Measurements from ENCODE around the gene CCNG1. TPM values are rescaled to one million over a fixed set of nuclear protein-coding genes. Genes with fewer than 3 reads are reported as not detected.

The CCNG1 gene
- polyA plus RNA-seq, 1 donor from 2014 or later, result 106 TPM

DNA sequence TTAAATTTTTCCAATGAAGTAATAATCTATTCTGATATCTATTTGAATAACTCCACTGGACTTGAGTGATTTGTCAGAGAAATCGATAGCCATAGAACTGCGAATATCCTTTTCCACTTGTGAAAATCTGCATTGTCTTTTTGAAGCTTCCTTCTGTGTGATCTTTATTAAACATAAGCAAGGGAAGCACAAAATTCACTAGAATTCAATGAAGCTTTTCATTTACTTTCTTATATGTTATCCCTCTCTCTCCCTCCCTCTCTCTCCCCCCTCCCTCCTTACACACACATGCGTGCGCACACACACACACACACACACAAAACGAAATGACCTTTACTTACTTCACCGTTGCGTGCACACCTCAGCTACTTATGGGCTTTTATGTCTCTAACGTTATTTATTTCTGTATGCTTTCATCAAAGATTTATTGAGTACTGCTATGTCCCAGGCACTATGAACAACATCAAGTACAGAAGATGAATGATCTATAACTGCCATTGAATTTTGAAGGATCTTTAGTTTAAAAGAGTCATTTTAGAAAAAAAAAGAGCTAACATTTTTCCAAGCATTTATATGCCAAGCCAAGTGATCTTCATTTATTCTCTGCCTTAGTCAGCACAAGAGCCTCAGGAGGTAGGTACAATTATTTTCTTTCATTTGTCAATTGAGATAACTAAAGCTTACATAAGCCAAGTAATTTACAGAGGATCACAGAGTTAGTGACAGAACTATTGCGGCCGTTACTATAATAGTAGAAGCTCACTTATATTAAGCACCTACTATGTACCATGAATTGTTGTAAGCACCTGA, 32.8 kb upstream of the CCNG1 start:
- no peak overlapping the region for H3K4me2 ChIP-seq (ENCODE audit: low read length)
- H3K27me3 ChIP-seq (ENCODE audit: insufficient read depth, low read depth, low read length), result no peaks in the 10 kb centered on the region
- H3K9me2 ChIP-seq (ENCODE audit: insufficient read depth, low read length), result no peaks in the 10 kb centered on the region
- H3K9ac ChIP-seq (ENCODE audit: low read length), result no peak overlapping the region
- no peak overlapping the region for H3K4me3 ChIP-seq (ENCODE audit: low read length)
- no peaks in the 10 kb centered on the region for H4K20me1 ChIP-seq (ENCODE audit: insufficient read depth)
- no peak overlapping the region for H3K27ac ChIP-seq (ENCODE audit: low read length)
- no peaks in the 10 kb centered on the region for H3F3A ChIP-seq (ENCODE audit: insufficient read depth, low read length, poor library complexity, severe bottlenecking)
- TF ChIP-seq, protein P1, sequence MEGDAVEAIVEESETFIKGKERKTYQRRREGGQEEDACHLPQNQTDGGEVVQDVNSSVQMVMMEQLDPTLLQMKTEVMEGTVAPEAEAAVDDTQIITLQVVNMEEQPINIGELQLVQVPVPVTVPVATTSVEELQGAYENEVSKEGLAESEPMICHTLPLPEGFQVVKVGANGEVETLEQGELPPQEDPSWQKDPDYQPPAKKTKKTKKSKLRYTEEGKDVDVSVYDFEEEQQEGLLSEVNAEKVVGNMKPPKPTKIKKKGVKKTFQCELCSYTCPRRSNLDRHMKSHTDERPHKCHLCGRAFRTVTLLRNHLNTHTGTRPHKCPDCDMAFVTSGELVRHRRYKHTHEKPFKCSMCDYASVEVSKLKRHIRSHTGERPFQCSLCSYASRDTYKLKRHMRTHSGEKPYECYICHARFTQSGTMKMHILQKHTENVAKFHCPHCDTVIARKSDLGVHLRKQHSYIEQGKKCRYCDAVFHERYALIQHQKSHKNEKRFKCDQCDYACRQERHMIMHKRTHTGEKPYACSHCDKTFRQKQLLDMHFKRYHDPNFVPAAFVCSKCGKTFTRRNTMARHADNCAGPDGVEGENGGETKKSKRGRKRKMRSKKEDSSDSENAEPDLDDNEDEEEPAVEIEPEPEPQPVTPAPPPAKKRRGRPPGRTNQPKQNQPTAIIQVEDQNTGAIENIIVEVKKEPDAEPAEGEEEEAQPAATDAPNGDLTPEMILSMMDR (IDR thresholded peaks at IDR 0.05; ENCODE audit: poor library complexity, severe bottlenecking), result no peak
- no peak for TF ChIP-seq SMC3 (conservative IDR thresholded peaks at IDR 0.05; ENCODE audit: poor library complexity)
- no peak for TF ChIP-seq POLR2AphosphoS5 (IDR thresholded peaks at IDR 0.05)
- TF ChIP-seq MXI1 (conservative IDR thresholded peaks at IDR 0.05; ENCODE audit: poor library complexity, severe bottlenecking), result no peak
- TF ChIP-seq EZH2 (IDR thresholded peaks at IDR 0.05; ENCODE audit: borderline replicate concordance, insufficient read depth, low read length, poor library complexity, severe bottlenecking), result no peak
- TF ChIP-seq, protein P2, sequence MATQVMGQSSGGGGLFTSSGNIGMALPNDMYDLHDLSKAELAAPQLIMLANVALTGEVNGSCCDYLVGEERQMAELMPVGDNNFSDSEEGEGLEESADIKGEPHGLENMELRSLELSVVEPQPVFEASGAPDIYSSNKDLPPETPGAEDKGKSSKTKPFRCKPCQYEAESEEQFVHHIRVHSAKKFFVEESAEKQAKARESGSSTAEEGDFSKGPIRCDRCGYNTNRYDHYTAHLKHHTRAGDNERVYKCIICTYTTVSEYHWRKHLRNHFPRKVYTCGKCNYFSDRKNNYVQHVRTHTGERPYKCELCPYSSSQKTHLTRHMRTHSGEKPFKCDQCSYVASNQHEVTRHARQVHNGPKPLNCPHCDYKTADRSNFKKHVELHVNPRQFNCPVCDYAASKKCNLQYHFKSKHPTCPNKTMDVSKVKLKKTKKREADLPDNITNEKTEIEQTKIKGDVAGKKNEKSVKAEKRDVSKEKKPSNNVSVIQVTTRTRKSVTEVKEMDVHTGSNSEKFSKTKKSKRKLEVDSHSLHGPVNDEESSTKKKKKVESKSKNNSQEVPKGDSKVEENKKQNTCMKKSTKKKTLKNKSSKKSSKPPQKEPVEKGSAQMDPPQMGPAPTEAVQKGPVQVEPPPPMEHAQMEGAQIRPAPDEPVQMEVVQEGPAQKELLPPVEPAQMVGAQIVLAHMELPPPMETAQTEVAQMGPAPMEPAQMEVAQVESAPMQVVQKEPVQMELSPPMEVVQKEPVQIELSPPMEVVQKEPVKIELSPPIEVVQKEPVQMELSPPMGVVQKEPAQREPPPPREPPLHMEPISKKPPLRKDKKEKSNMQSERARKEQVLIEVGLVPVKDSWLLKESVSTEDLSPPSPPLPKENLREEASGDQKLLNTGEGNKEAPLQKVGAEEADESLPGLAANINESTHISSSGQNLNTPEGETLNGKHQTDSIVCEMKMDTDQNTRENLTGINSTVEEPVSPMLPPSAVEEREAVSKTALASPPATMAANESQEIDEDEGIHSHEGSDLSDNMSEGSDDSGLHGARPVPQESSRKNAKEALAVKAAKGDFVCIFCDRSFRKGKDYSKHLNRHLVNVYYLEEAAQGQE (IDR thresholded peaks at IDR 0.05; ENCODE audit: borderline replicate concordance), result no peak
- no peak for TF ChIP-seq TAF1 (IDR thresholded peaks at IDR 0.05; ENCODE audit: low read depth)
- TF ChIP-seq EP300 (conservative IDR thresholded peaks at IDR 0.05; ENCODE audit: poor library complexity, severe bottlenecking), result no peak
- no peak for TF ChIP-seq RAD21 (conservative IDR thresholded peaks at IDR 0.05)
- no peaks in the 10 kb centered on the region for H3K79me2 ChIP-seq (replicated peaks; ENCODE audit: insufficient read depth, low read length)
- H2AFZ ChIP-seq (ENCODE audit: low read depth, low read length), result no peak overlapping the region
- no peaks in the 10 kb centered on the region for H3K36me3 ChIP-seq (ENCODE audit: insufficient read depth, low read length)
- H3K9me3 ChIP-seq (ENCODE audit: low read length), result no peaks in the 10 kb centered on the region

- no peak overlapping the region for H3K27ac ChIP-seq (ENCODE audit: low read length)
- no peaks in the 10 kb centered on the region for H3K9me2 ChIP-seq (ENCODE audit: insufficient read depth, low read length)
- no peaks in the 10 kb centered on the region for H3K36me3 ChIP-seq (ENCODE audit: insufficient read depth, low read length)
- H3K4me3 ChIP-seq (ENCODE audit: low read length), result no peak overlapping the region
- no peak overlapping the region for H3K4me2 ChIP-seq (ENCODE audit: low read length)
- no peak overlapping the region for H3K9ac ChIP-seq (ENCODE audit: low read length)
- H3F3A ChIP-seq (ENCODE audit: insufficient read depth, low read length, poor library complexity, severe bottlenecking), result no peaks in the 10 kb centered on the region
- H3K9me3 ChIP-seq (ENCODE audit: low read length), result no peaks in the 10 kb centered on the region
- H3K27me3 ChIP-seq (ENCODE audit: insufficient read depth, low read depth, low read length), result no peaks in the 10 kb centered on the region
- no peak overlapping the region for H2AFZ ChIP-seq (ENCODE audit: low read depth, low read length)
- no peaks in the 10 kb centered on the region for H4K20me1 ChIP-seq (ENCODE audit: insufficient read depth)
- no peak for TF ChIP-seq MXI1 (conservative IDR thresholded peaks at IDR 0.05; ENCODE audit: poor library complexity, severe bottlenecking)
- no peak for TF ChIP-seq TAF1 (IDR thresholded peaks at IDR 0.05; ENCODE audit: low read depth)
- no peak for TF ChIP-seq SMC3 (conservative IDR thresholded peaks at IDR 0.05; ENCODE audit: poor library complexity)
- no peak for TF ChIP-seq EZH2 (IDR thresholded peaks at IDR 0.05; ENCODE audit: borderline replicate concordance, insufficient read depth, low read length, poor library complexity, severe bottlenecking)
- no peak for TF ChIP-seq EP300 (conservative IDR thresholded peaks at IDR 0.05; ENCODE audit: poor library complexity, severe bottlenecking)
- TF ChIP-seq, protein P2 (IDR thresholded peaks at IDR 0.05; ENCODE audit: borderline replicate concordance), result no peak
- no peak for TF ChIP-seq RAD21 (conservative IDR thresholded peaks at IDR 0.05)
- TF ChIP-seq, protein P1 (IDR thresholded peaks at IDR 0.05; ENCODE audit: poor library complexity, severe bottlenecking), result no peak
- no peak for TF ChIP-seq POLR2AphosphoS5 (IDR thresholded peaks at IDR 0.05)
- no peaks in the 10 kb centered on the region for H3K79me2 ChIP-seq (replicated peaks; ENCODE audit: insufficient read depth, low read length)
These were observed 30.2 kb upstream of the CCNG1 start for GRCh38 chr5:163407034-163407655.

Measured in neural cell (in vitro differentiated cells).